Mesendoderm (in vitro differentiated cells): ENCODE results near the gene FAM184B.

Experiments
- DNase-seq: peaks from one replicate; pipeline ENCODE4 v3.0.0; 2013
- H2AK5ac ChIP-seq: 2 replicates; pipeline ENCODE4 v1.6.1; 2013; ENCODE audit warnings: low read length, inconsistent platforms
- H2BK120ac ChIP-seq: 2 replicates; pipeline ENCODE4 v1.6.1; 2013; ENCODE audit warnings: low read depth, mild to moderate bottlenecking, low read length, moderate library complexity, mixed read lengths
- H2BK15ac ChIP-seq: replicated peaks from 2 replicates; pipeline ENCODE4 v1.6.1; 2013; ENCODE audit warnings: low read depth, mild to moderate bottlenecking, moderate library complexity
- H2BK5ac ChIP-seq: 2 replicates; pipeline ENCODE4 v1.6.1; 2013; ENCODE audit warnings: low read length, inconsistent platforms
- H3K18ac ChIP-seq: 2 replicates; pipeline ENCODE4 v1.6.1; 2013; ENCODE audit warnings: mild to moderate bottlenecking, low read length, mixed read lengths
- H3K23ac ChIP-seq: one replicate; pipeline ENCODE4 v1.6.1; 2013; ENCODE audit warnings: low read length
- H3K27ac ChIP-seq: 2 replicates; pipeline ENCODE4 v1.5.1; 2013; ENCODE audit warnings: low read depth, mild to moderate bottlenecking, inconsistent platforms, low read length, moderate library complexity
- H3K27me3 ChIP-seq: 2 replicates; pipeline ENCODE4 v1.6.1; 2013; ENCODE audit warnings: low read length, control low read depth, mild to moderate bottlenecking, inconsistent platforms; ENCODE audit not compliant: insufficient read depth, poor library complexity
- H3K36me3 ChIP-seq: 2 replicates; pipeline ENCODE4 v1.6.1; 2013; ENCODE audit warnings: low read length, inconsistent platforms; ENCODE audit not compliant: control insufficient read depth, insufficient read depth
- H3K4ac ChIP-seq: one replicate; pipeline ENCODE4 v1.6.1; 2013; ENCODE audit warnings: low read depth, mild to moderate bottlenecking, low read length, moderate library complexity
- H3K4me1 ChIP-seq: 2 replicates; pipeline ENCODE4 v1.6.1; 2013; ENCODE audit warnings: low read depth, low read length, inconsistent platforms; ENCODE audit not compliant: control insufficient read depth
- H3K4me2 ChIP-seq: 2 replicates; pipeline ENCODE4 v1.6.1; 2013; ENCODE audit warnings: low read length
- H3K4me3 ChIP-seq: 2 replicates; pipeline ENCODE4 v1.5.1; 2013; ENCODE audit warnings: mild to moderate bottlenecking, low read length
- H3K56ac ChIP-seq: one replicate; pipeline ENCODE4 v1.6.1; 2013; ENCODE audit warnings: low read length
- H3K79me1 ChIP-seq: 2 replicates; pipeline ENCODE4 v1.6.1; 2013; ENCODE audit warnings: low read length, inconsistent platforms
- H3K79me2 ChIP-seq: 2 replicates; pipeline ENCODE4 v1.6.1; 2013; ENCODE audit warnings: mild to moderate bottlenecking, low read length; ENCODE audit not compliant: control insufficient read depth, insufficient read depth
- H3K9ac ChIP-seq: 2 replicates; pipeline ENCODE4 v1.6.1; 2013; ENCODE audit warnings: low read length, inconsistent platforms
- H4K5ac ChIP-seq: one replicate; pipeline ENCODE4 v1.6.1; 2013; ENCODE audit warnings: low read length
- H4K8ac ChIP-seq: one replicate; pipeline ENCODE4 v1.6.1; 2013; ENCODE audit warnings: low read depth, mild to moderate bottlenecking, control low read depth, low read length, moderate library complexity
- WGBS: extraction: QIAGEN DNeasy Blood & Tissue Kit; methylation state at CpG from one replicate; pipeline ENCODE4 v1.1.7; 2013; ENCODE audit warnings: low lambda C conversion rate, missing lambda C conversion rate; ENCODE audit not compliant: insufficient coverage; ENCODE audit errors: extremely low coverage; 5-methylcytosine and 5-hydroxymethylcytosine counted together

Gene FAM184B

DNA sequence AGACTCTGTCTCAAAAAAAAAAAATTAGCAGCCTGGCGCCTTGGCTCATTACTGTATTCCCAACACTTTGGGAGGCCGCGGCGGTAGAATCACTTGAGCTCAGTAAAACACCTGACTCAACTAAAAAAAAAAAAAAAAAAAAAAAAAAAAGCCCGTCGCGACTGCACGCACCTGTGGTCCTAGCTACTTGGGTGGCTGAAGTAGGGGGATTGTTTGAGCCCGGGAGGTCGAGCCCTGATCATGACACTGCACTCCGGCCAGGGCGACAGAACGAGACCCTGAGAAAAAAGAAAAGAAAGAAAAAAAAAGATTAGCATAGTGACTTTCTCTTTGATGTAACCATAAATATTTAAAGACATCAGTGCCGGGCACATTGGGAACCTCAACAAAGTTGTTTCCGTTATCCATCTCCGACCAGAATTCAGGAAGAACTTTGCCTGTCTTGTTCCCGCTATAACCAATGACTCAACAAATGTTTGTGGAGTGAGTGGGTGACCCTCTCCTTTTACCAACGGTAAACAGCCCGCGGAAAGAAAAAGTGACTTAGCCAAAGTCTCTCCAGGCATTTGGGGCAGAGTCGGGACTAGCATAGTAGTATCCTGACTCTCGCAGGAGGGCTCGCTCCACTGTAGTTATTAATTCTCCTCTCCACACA lies 167.5 kb downstream of the FAM184B start:
- Histone ChIP-seq H3K4me3 (peak overlapping the region; percentile 78), H3K27ac (no peak overlapping the region), H2BK15ac (no peak overlapping the region), H3K36me3 (peaks cover 1% of the 10 kb centered on the region), H2BK5ac (no peak overlapping the region), H4K8ac (no peak overlapping the region), H3K27me3 (no peaks in the 10 kb centered on the region), H3K4me1 (no peaks in the 10 kb centered on the region), H3K18ac (peak overlapping the region; percentile 55), H3K56ac (peak overlapping the region; percentile 84), H3K23ac (no peak overlapping the region), H3K4me2 (peak overlapping the region; percentile 63), H3K79me1 (peaks cover 12% of the 10 kb centered on the region), H2BK120ac (no peak overlapping the region), H3K79me2 (peaks cover 37% of the 10 kb centered on the region), H2AK5ac (no peak overlapping the region), H3K4ac (no peak overlapping the region), H4K5ac (no peak overlapping the region), H3K9ac (peak overlapping the region; percentile 68)
- WGBS: no CpG with 5 or more reads among the region's 23 CpGs
- DNase-seq: no peak

DNA sequence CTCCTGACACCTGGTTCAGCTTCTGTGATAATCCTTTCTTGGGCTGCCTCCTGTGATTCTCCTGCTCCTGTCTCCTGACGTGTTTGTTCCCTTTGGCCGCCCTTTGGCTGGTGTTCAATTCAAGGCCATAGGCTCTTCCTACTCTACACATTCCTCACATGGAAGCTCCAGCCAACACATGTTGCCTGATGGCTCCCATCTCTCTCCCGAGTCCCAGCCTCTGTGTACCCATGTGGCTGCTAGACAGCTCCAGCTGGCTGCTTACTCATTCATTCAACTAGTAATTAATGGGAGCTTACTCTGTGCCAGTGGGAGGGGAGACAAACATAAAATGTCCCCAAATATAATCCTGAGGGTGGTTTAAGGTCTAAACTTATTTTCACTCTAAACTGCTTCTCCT lies 176.2 kb downstream of the FAM184B start:
- Histone ChIP-seq H3K4ac (no peak overlapping the region), H3K36me3 (peaks cover 5% of the 10 kb centered on the region), H3K4me2 (no peak overlapping the region), H3K56ac (no peak overlapping the region), H3K4me3 (no peak overlapping the region), H2BK120ac (no peak overlapping the region), H3K79me2 (no peaks in the 10 kb centered on the region), H3K79me1 (no peaks in the 10 kb centered on the region), H3K4me1 (no peaks in the 10 kb centered on the region), H3K23ac (no peak overlapping the region), H3K27me3 (no peaks in the 10 kb centered on the region), H2BK5ac (no peak overlapping the region), H4K8ac (no peak overlapping the region), H3K18ac (no peak overlapping the region), H2AK5ac (no peak overlapping the region), H2BK15ac (no peak overlapping the region), H4K5ac (no peak overlapping the region), H3K9ac (no peak overlapping the region), H3K27ac (no peak overlapping the region)
- no CpG with 5 or more reads among the region's 3 CpGs for WGBS
- no peak for DNase-seq

- Histone ChIP-seq H3K36me3 (peaks cover 6% of the 10 kb centered on the region), H3K18ac (no peak overlapping the region)
- no peak for DNase-seq
Observed at GRCh38 chr4:17599826-17600225, 181.6 kb downstream of the FAM184B start.

DNA sequence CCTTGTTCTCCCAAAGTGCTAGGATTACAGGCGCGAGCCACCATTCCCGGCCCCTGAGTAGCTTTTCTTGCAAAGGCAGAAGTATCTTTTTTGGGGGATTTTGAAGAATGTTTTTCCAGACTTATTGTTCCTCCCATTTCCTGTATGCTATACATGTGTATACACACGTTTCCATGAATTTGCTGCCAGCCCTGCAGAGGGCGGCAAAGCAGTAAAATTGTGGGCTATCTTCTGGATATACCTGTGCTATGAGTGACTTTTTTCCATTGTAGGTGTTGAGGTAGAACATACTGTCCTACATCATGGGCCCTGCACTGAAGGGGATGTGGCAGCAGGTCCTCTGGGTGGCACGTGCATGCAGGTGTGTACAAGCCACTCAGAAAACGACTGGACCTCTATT lies 183.9 kb downstream of the FAM184B start:
- H3K27me3 ChIP-seq: no peaks in the 10 kb centered on the region
- no peak overlapping the region for H2BK120ac ChIP-seq
- H2AK5ac ChIP-seq: no peak overlapping the region
- peaks cover 8% of the 10 kb centered on the region for H3K36me3 ChIP-seq
- no peak overlapping the region for H3K9ac ChIP-seq
- no peak overlapping the region for H3K27ac ChIP-seq
- H3K79me2 ChIP-seq: no peaks in the 10 kb centered on the region
- H3K18ac ChIP-seq: no peak overlapping the region
- H3K79me1 ChIP-seq: no peaks in the 10 kb centered on the region
- no peak overlapping the region for H4K8ac ChIP-seq
- H2BK15ac ChIP-seq: no peak overlapping the region
- H3K4me2 ChIP-seq: no peak overlapping the region
- H4K5ac ChIP-seq: no peak overlapping the region
- H3K4ac ChIP-seq: no peak overlapping the region
- no peak overlapping the region for H3K4me3 ChIP-seq
- no CpG with 5 or more reads among the region's 7 CpGs for WGBS
- peak; percentile 16 for DNase-seq
- no peak overlapping the region for H3K23ac ChIP-seq
- no peaks in the 10 kb centered on the region for H3K4me1 ChIP-seq
- H2BK5ac ChIP-seq: no peak overlapping the region
- no peak overlapping the region for H3K56ac ChIP-seq

More at GRCh38 chr4:17599826-17600225, 181.6 kb downstream of the FAM184B start:
- Histone ChIP-seq H4K8ac (no peak overlapping the region), H2BK5ac (no peak overlapping the region), H3K56ac (no peak overlapping the region), H3K4me2 (no peak overlapping the region), H3K79me2 (no peaks in the 10 kb centered on the region), H3K79me1 (no peaks in the 10 kb centered on the region), H2BK15ac (no peak overlapping the region), H3K4me3 (no peak overlapping the region), H2AK5ac (no peak overlapping the region), H3K4ac (no peak overlapping the region), H3K9ac (no peak overlapping the region), H4K5ac (no peak overlapping the region), H3K27ac (no peak overlapping the region), H3K27me3 (no peaks in the 10 kb centered on the region), H2BK120ac (no peak overlapping the region), H3K4me1 (no peaks in the 10 kb centered on the region), H3K23ac (no peak overlapping the region)
- WGBS: no CpG with 5 or more reads among the region's 1 CpG

DNA sequence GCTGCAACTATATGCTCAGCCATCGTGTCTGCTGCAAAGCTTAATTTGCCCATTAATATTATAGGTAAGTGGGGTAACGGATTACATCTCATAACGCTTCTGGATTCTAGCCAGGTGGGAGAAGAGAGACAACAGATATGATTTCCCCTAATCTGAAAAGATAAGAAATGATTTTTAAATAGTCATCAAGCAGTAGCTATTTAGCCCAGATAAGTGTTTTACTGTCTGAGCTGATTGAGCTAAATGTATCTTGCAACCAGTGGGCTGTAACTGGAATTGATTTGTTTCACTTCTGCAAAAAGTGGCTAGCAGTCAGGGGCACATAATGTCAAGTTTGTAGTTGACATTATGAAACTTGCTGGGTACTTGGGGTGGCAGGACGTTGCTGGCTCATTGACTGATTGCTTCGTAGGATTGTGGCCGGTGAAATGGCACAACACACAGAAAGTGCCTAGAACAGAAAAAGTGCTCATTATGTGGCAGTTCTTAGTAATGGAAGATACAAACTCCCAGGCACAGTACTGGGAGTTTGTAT lies 185.9 kb downstream of the FAM184B start:
- no peak overlapping the region for H2BK120ac ChIP-seq
- no peak overlapping the region for H2BK15ac ChIP-seq
- no peak overlapping the region for H3K56ac ChIP-seq
- H3K4me2 ChIP-seq: no peak overlapping the region
- no peak overlapping the region for H3K18ac ChIP-seq
- DNase-seq: no peak
- no peak overlapping the region for H3K9ac ChIP-seq
- no peaks in the 10 kb centered on the region for H3K79me1 ChIP-seq
- H3K4me1 ChIP-seq: no peaks in the 10 kb centered on the region
- no peaks in the 10 kb centered on the region for H3K27me3 ChIP-seq
- H2AK5ac ChIP-seq: no peak overlapping the region
- no peak overlapping the region for H4K5ac ChIP-seq
- no peak overlapping the region for H3K23ac ChIP-seq
- no peak overlapping the region for H4K8ac ChIP-seq
- no peak overlapping the region for H3K4me3 ChIP-seq
- no peak overlapping the region for H2BK5ac ChIP-seq
- no peak overlapping the region for H3K4ac ChIP-seq
- H3K79me2 ChIP-seq: no peaks in the 10 kb centered on the region
- peaks cover 8% of the 10 kb centered on the region for H3K36me3 ChIP-seq
- no CpG with 5 or more reads among the region's 6 CpGs for WGBS
- no peak overlapping the region for H3K27ac ChIP-seq

GRCh38 chr4:17589355-17589754 lies 192.1 kb downstream of the FAM184B start:
- H3K4me3 ChIP-seq: no peak overlapping the region
- no peak overlapping the region for H3K9ac ChIP-seq
- H2BK15ac ChIP-seq: no peak overlapping the region
- H3K18ac ChIP-seq: no peak overlapping the region
- H2BK120ac ChIP-seq: no peak overlapping the region
- no peak for DNase-seq
- H3K79me2 ChIP-seq: no peaks in the 10 kb centered on the region
- no peak overlapping the region for H3K4ac ChIP-seq
- no peaks in the 10 kb centered on the region for H3K79me1 ChIP-seq
- no peak overlapping the region for H3K4me2 ChIP-seq
- H4K8ac ChIP-seq: no peak overlapping the region
- H3K4me1 ChIP-seq: no peaks in the 10 kb centered on the region
- H3K56ac ChIP-seq: no peak overlapping the region
- no peak overlapping the region for H3K23ac ChIP-seq
- H2AK5ac ChIP-seq: no peak overlapping the region
- no CpG with 5 or more reads among the region's 3 CpGs for WGBS
- no peaks in the 10 kb centered on the region for H3K27me3 ChIP-seq
- H2BK5ac ChIP-seq: no peak overlapping the region
- peaks cover 5% of the 10 kb centered on the region for H3K36me3 ChIP-seq
- H3K27ac ChIP-seq: no peak overlapping the region
- no peak overlapping the region for H4K5ac ChIP-seq
